Panc1 (cell line): ENCODE results near the gene SCAMP4. TPM values are rescaled to one million over a fixed set of nuclear protein-coding genes. Genes with fewer than 3 reads are reported as not detected.

Experiments
- ATAC-seq: fragments of 200-7000 bp; cut with Tn5 transposase; 2 replicates; pipeline ENCODE4 v1.9.1; 2020; ENCODE audit warnings: mild to moderate bottlenecking, moderate library complexity
- BruUV-seq: library from RNA; stranded (reverse); fragments of 400-500 nt; replicated peaks from 2 replicates; lab custom pipeline; 2021; lab: Mats Ljungman, UMichigan
- CTCF ChIA-PET: fragments of 300-600 bp; sonication (Branson Sonifier 250); formaldehyde crosslinking; loops from one replicate; lab custom pipeline; 2022; ENCODE audit warnings: antibody characterized with exemption; lab: Charles Lee
- POLR2A ChIA-PET: fragments of 300-600 bp; sonication (Branson Sonifier 250); formaldehyde crosslinking; loops from one replicate; lab custom pipeline; 2022; ENCODE audit warnings: antibody characterized with exemption; lab: Charles Lee
- DNase-seq: peaks from one replicate; pipeline ENCODE4 v3.0.0-alpha.2; 2010; ENCODE audit warnings: low read depth, low spot score
- H3K27ac ChIP-seq: 2 replicates; pipeline ENCODE4 v1.5.1; 2011; ENCODE audit warnings: mild to moderate bottlenecking, low read length, inconsistent platforms
- H3K27me3 ChIP-seq: fragments of 200-500 bp; sonication (Bioruptor generic); 2 replicates; pipeline ENCODE4 v1.6.0; 2014; ENCODE audit warnings: low read length, inconsistent platforms; ENCODE audit not compliant: control insufficient read depth, insufficient read depth
- H3K36me3 ChIP-seq: fragments of 200-500 bp; sonication (Bioruptor generic); 2 replicates; pipeline ENCODE4 v1.5.1; 2014; ENCODE audit warnings: inconsistent platforms, mild to moderate bottlenecking, low read length, moderate library complexity; ENCODE audit not compliant: control insufficient read depth, insufficient read depth
- H3K4me1 ChIP-seq: 2 replicates; pipeline ENCODE4 v1.5.1; 2011; ENCODE audit warnings: inconsistent platforms, mild to moderate bottlenecking, low read length, moderate library complexity; ENCODE audit not compliant: control insufficient read depth, insufficient read depth
- H3K4me3 ChIP-seq, 2 experiments: 2 replicates each; pipeline ENCODE4 v1.5.1; 2011 to 2012; ENCODE audit warnings: low read depth in 2 of 2, low read length in 2 of 2, mild to moderate bottlenecking in 2 of 2, inconsistent platforms in 1 of 2, moderate library complexity in 1 of 2
- H3K9me3 ChIP-seq: fragments of 200-500 bp; sonication (Bioruptor generic); 2 replicates; pipeline ENCODE4 v1.5.1; 2014; ENCODE audit warnings: low read depth, mild to moderate bottlenecking, inconsistent platforms, low read length, moderate library complexity; ENCODE audit not compliant: control insufficient read depth, insufficient read depth
- CTCF ChIP-seq: fragments of 450-650 bp; IDR thresholded peaks from 2 replicates; pipeline ENCODE4 v1.5.1; 2017; ENCODE audit warnings: mild to moderate bottlenecking
- POLR2AphosphoS5 ChIP-seq: IDR thresholded peaks from 2 replicates; pipeline ENCODE4 v1.6.1; 2012; ENCODE audit warnings: mild to moderate bottlenecking, low read depth, low read length, moderate library complexity
- REST ChIP-seq, 2 experiments: IDR thresholded peaks; 2 replicates each; pipeline ENCODE4 v1.6.1; 2011 to 2012; ENCODE audit warnings: low read depth in 2 of 2, control low read depth in 1 of 2, low read length in 1 of 2, mild to moderate bottlenecking in 1 of 2, moderate library complexity in 1 of 2; ENCODE audit not compliant: insufficient read depth in 1 of 2
- SIN3A ChIP-seq: IDR thresholded peaks from 2 replicates; pipeline ENCODE4 v1.6.1; 2012; ENCODE audit warnings: low read depth, mild to moderate bottlenecking, low read length, moderate library complexity, borderline replicate concordance; ENCODE audit not compliant: insufficient read depth
- TCF7L2 ChIP-seq: IDR thresholded peaks from 2 replicates; pipeline ENCODE4 v1.6.1; 2011; ENCODE audit warnings: mild to moderate bottlenecking, low read depth, low read length, inconsistent platforms
- in situ Hi-C: cut with HindIII; loops from 2 replicates; pipeline ENCODE4 v1.10.0; 2016; ENCODE audit warnings: low sequenced_read_pairs, low pct_unique_long_range_greater_than_20kb
- intact Hi-C: fragments of 100-400 bp; cut with micrococcal nuclease; formaldehyde crosslinking; loops from one replicate; pipeline ENCODE4 v1.10.0; 2022; ENCODE audit not compliant: unreplicated experiment
- total RNA-seq: library from RNA; stranded (reverse); gene quantifications from one replicate; pipeline ENCODE4 v1.2.1, GENCODE V29; 2021; ENCODE audit not compliant: unreplicated experiment

Gene SCAMP4
- total RNA-seq, 1 experiment from 2014 or later = 98.4 TPM

- no TSS peak for BruUV-seq
- intact Hi-C loops = no loop called here
- H3K27me3 ChIP-seq = no peaks in the 10 kb centered on the region
- no peak for TF ChIP-seq TCF7L2
- TF ChIP-seq REST (IDR thresholded peaks at IDR 0.05; ENCODE audit: insufficient read depth in 1 of 2, low read depth in 2 of 2, low read length in 1 of 2) = no peak
- no peak for TF ChIP-seq POLR2AphosphoS5
- TF ChIP-seq SIN3A = no peak
- TF ChIP-seq CTCF = no peak
- H3K9me3 ChIP-seq = no peaks in the 10 kb centered on the region
- peak overlapping the region; percentile 88 for H3K27ac ChIP-seq
- in situ Hi-C loops = no loop called here
- peak overlapping the region; percentile 76 to 80 for H3K4me3 ChIP-seq
- ATAC-seq = no peak
- ChIA-PET CTCF (interaction anchor here (0.6 kb wide), 1 partner anchor 64 kb away, joined by 4 read pairs; no protein-coding TSS in a partner anchor), POLR2A (no interaction called here)
- H3K4me1 ChIP-seq = peaks cover 23% of the 10 kb centered on the region
- no peak for DNase-seq
- H3K36me3 ChIP-seq = peaks cover 5% of the 10 kb centered on the region; the same call in 1 of the 2 replicates
Measured at GRCh38 chr19:1860821-1861598, 44.2 kb upstream of the SCAMP4 start.

DNA sequence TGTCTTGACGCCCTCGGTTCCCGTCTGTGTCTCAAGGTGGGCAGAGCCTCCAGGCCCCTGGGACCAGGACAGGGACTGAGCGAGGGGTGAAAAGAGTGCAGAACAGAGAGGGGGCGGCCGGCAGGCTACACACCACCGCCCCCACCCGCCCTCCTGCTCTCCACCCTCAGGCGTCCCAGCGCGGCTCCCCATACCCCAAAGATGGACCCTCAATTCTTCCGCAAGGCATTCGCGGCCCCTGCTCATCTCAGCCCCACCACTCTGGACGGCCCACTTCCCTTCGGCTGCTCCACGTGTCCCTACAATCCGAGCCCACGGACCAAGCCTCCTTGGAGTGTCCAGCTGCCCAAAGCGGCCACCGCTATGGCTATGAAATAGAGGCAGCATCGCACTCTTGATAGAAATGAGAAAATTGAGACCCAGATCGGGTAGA, 43.6 kb upstream of the SCAMP4 start:
- H3K4me1 ChIP-seq = peaks cover 18% of the 10 kb centered on the region
- no peaks in the 10 kb centered on the region for H3K27me3 ChIP-seq
- peaks cover 5% of the 10 kb centered on the region; the same call in 1 of the 2 replicates for H3K36me3 ChIP-seq
- DNase-seq = no peak
- H3K9me3 ChIP-seq = no peaks in the 10 kb centered on the region
- peak overlapping the region; percentile 88 for H3K27ac ChIP-seq
- ChIA-PET CTCF (no interaction called here), POLR2A (no interaction called here)
- no peak for TF ChIP-seq TCF7L2
- no peak for TF ChIP-seq REST (IDR thresholded peaks at IDR 0.05; ENCODE audit: insufficient read depth in 1 of 2, low read depth in 2 of 2, low read length in 1 of 2)
- TF ChIP-seq CTCF = no peak
- TF ChIP-seq SIN3A = no peak; the same call in 1 of the 2 replicates
- no peak for TF ChIP-seq POLR2AphosphoS5
- in situ Hi-C loops = no loop called here
- no peak for ATAC-seq
- peak overlapping the region; percentile 76 to 80 for H3K4me3 ChIP-seq
- BruUV-seq = TSS peak; percentile 78
- intact Hi-C loops = no loop called here
